NCI-H2029 (cell line): ENCODE results near the gene TBXT.
"Not testable (repeated sequence)": the region's sequence is repeated elsewhere in the genome, so short reads cannot be mapped to it uniquely, and the experiment has no call there.

Experiments used
- DNase-seq: peaks from one replicate; lab custom pipeline; 2025; lab: John Stamatoyannopoulos, UW

TBXT gene

DNA sequence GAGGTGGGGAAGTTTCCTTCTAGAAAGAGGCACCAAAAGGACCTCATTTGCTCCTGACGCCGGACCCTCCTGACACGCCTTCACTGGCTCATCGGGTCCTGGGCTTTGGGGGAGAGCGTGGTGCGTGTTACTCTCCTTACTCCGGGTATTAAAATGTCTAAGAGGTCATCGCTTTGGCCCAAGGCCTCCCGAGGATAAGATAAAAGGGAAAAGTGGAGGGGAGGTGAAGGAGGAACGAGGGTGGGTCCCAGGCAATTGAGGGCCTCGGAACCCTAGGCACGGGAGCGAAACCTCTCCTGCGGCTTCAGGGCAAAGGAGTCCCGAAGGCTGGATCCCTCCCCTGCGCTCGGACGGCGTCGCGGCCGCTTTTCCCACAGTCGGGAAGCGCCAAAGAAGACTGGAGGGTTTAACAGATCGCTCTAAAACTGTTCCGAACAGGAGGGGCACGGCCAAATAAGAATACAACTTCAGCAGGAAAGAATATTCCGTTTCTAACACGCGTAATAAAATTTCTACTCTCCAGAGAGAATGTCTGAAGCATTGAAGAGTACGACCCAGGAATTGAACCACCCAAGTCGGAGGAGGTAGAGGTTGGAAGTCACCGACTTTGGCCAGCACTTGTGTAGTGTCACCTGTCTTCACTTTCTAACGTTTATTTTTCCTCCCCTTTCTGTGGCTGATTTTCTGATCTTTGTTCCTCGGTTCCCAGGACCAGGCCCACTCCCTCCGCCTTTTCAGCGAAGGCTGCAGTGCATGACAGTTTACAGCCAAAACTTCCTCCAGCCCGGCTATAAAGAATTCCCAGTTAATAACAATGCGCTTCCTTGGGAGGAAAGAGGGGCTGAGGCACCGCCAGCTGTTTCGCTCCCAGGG is 2.1 kb upstream of the TBXT start:
- DNase-seq, result no peak

DNA sequence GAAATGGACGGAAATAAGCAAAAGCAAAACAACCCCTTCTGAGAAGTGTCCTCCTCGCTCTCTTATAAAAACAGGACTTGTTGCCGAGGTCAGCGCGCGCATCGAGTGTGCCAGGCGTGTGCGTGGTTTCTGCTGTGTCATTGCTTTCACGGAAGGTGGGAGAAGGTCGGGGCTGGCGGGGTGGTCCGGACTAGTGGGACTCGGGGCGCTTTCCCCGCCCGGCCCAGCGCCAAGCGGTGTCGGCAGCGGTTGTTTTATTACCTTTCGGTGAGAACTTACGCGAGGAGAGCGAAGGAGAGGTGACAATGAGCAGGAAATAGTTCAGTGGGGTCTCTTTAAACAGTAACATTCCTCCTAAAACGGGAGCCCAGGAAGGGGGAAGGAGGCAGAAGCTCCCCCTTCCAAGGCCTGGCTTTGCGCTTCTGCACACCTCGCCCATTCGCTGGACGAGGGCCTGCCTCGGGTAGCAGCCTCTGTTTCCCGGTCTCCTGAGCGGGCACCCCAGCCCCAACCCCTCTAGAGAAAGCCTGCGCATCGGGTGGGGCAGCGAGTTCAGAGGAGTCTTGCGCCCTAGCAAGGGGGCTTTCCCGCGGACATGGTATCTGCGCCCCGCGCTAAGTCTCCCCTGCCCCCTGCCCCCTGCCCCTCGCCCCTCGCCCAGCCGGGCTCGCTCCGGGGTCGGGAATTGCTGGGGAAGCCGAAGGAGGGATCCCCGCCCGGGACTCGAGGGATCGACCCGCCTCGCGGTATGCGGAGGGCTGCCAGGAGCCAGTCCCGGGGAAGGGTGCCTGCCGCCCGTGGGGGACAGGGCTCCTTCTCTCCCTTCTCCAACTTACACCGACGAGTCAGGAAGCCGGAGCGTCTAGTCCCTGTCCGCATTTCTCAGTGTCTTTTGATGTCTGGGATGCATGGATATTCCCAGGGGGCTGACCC is 1.2 kb upstream of the TBXT start:
- no peak for DNase-seq

DNA sequence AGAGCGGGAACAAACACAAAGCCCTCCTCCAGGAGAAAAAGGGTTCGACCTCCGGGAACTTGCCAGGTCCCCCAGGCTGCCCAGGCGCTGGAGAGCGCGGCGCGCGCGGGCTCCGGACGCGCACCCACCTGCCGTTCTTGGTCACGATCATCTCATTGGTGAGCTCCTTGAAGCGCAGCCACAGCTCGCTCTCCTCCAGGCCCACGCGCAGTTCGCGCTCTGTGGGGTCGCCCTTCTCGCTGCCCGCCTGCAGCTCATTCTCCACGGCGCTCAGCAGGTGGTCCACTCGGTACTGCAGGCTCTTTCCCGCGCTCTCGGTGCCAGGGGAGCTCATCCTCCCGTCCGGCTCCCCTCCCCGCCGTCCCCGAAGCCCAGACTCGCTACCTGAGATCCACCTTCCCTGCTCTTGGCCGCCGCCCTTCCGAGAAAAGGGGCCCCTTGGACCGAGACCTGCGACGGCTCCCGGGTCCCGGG is 356 bp downstream of the TBXT start:
- DNase-seq, result no peak

DNA sequence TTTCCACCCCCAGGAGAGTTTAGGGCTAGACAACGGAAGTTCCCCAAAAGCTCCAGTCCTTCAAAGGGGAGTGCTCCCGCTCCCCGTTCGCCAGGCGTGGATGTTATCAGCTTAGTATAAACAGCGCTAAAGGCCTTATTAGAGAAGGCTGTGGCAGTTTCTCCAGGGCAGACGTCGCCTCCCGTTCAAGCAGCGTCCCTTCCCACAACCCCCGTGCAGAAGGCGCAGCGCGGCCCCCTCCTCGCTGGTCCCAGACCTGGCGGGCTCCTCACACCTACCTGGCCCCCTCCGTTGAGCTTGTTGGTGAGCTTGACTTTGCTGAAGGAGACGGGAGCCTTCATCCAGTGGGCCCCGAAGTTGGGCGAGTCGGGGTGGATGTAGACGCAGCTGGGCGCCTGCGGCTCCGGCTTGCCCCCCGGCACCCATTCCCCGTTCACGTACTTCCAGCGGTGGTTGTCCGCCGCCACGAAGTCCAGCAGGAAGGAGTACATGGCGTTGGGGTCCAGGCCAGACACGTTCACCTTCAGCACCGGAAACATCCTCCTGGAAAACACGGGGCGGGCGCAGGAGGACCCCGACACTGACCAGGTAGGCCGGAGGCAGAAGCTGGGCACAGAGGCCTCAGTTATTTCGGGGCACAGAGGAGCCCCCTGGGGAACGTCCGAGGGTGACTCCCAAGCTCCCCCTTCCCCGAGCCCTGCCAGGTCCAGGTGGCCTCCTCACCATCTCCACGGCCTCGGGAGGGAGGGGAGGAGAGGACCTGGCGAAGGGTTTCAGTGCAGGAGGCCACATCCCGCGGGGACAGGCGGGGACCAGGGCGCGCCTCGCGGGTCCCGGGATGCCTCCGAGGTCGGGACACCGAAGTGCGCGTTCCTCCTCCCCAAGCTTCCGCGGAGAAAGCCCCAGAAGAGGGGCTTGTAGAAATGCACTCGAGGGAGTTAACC is 1.1 kb downstream of the TBXT start:
- no peak for DNase-seq

DNA sequence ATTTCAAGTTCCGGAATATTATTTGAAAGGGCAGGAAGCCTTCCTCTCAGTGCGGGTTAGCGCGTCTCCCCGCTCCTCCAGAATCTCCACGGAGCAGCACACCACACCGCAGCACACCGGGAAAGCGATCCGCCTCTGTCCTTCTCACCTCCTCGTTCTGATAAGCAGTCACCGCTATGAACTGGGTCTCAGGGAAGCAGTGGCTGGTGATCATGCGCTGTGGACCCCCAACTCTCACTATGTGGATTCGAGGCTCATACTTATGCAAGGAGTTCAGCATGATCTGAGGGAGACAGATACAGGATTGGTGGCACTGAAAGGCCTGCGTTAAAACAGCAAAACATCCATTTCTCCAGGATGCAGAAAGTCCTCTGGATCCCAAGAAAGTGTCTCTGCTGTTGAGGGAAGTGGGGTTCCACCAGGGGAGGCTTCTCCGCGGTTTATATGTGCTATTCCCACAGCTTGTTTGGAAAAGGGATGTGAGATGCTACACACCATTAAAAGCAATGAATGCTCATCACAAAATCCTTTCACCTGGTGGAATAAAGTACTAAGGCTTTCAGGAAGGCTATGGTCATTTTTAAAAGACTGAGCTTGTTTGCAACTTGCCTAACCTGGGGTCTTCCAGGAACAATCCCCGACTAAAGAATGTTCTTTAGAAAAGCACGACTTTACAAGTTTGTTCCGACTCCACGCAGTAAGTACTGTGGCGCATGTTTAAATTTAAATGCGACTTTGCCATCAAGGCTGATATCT is 1.9 kb downstream of the TBXT start:
- DNase-seq, result no peak

DNA sequence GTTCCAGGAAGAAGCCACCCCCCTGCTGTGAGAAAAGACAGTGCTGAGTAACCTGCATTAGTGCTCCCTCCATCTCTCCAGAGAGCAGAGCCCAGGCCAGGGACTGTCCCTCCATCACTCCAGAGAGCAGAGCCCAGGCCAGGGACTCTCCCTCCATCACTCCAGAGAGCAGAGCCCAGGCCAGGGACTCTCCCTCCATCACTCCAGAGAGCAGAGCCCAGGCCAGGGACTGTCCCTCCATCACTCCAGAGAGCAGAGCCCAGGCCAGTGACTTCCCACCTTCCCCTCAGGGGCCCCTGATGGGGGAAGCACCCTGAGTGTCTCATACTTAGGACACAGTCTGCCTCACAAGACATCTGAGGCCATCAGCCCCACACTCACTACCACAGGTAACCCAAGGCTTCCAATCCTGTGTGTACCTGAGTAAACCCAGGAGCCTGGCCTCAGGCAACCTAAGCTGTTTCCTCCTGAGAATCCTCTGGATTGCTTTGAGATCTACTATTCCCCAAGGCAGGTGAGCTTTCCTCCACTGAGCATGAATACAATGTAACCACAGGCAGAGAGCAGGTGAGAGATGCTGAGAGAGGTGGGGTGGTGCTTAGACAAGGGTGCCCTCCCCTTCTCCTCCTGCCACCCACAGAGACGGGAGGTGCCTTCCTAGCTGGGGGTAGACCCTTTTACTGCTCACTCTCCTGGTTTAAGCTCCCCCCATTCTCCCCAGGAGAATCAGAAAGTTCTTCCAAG is 4.9 kb downstream of the TBXT start:
- no peak for DNase-seq

DNA sequence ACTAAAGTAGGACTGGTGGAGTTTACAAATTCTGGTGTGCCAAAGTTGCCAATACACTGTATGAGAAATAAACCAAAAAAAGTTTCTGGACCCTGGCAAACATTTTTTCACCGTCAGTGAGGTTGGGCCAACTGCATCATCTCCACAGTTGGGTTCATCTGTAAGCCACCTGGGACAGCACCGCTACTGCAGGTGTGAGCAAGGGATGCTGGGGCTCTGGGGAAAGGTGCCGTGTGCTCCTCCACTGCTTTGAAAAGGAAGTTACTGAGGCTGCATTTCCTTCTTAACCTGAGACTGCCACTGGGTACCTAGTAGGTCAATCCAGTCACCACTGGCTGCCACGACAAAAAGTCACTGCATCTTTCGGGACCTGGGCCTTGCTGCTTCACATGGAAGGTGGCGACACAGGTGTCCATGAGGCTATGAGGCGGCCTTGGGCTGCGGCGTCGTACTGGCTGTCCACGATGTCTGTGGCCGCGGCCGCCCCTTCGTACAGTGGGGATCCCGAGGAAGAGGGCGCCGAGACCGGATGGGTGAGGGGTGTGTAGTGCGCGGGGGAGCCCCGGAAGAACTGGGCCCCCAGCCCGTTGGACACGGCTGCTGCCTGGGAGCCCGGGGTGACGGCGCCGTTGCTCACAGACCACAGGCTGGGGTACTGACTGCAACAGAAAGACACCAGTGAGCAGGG is 9.6 kb downstream of the TBXT start:
- no peak for DNase-seq

DNA sequence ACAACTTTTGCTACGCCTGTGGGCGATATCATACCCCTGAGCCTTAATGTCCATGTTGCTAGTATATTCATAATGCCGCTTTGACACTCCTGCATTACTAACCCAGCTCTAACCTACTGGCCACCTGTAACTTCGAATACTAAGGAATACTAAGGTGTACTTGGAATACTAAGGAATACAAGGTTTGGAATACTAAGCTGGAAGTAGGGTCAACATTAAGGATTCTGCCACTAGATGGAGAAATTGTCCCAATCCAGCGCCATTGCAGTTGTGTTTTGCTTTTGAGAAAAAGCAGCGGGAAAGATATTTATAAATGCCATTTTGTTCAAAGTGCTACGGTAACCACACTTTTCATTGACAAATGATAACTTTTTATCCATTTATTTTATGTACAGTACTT is 10.7 kb downstream of the TBXT start:
- DNase-seq, result no peak

DNA sequence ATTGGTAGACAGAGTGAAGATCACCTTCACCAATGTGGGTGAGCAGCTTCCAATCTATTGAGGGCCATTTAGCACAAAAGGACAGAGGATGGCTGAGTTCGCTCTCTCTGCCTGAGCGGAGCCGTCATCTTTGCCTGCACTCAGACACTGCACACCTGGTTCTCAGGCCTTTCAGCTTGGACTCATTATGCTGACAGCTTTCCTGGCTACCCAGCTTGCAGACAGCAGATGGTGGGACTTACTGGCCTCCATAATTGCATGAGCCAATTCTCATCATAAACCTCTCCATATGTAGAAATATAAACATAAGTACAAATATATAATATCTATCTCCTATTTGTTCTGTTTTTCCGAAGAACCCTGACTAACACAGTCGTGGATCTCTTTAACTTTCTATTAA is 13.7 kb downstream of the TBXT start:
- DNase-seq, result no peak

DNA sequence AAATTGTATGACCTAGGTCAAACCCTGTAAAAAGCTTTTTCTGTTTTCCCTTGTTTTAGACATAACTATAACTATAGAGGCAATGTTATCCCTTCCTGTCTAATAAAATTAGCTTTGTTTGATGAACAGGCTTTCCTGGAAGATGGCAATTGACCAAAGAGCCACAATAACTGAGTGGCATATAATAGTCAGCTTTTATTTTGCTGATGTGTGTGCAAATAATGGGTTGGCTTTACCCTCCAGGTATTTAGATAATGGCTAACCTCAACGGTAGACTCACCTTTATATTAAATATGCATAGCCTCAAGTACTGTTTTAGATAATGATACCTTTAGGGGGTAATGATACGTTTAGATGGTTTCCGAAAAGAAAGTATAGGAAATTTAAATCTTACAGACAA is 15.0 kb downstream of the TBXT start:
- no peak for DNase-seq

DNA sequence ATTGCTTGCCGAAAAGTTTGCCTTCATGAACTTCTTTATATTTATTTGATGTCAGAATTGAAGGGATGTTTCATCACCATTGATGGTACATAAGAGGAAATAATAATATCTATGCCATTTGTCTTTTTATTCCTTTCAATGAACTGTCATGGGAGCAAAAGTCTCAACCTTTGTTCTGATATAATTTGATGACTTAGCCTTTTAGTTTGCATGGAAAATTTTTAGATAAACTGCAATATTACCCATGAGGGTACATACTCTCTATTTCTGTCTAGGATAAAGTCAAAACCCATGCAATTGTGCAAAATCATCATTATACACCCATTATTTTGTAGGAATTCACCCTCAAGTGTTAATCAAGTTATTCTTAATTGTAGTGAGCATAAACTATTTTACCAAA is 15.9 kb downstream of the TBXT start:
- no peak for DNase-seq

DNA sequence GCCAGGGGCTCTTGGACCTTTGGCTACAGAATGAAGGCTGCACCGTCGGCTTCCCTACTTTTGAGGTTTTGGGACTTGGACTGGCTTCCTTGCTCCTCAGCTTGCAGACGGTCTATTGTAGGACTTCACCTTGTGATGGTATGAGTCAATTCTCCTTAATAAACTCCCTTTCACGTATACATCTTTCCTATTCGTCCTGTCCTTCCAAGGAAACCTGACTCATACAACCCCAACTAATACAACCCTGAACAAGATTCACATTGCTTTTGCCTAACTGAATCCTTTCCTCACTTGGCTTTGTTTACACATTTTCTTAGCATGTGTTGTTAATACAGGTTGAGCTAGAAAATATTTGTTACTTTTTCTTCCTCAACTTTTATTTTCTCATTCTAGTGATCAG is 21.9 kb downstream of the TBXT start:
- no peak for DNase-seq

DNA sequence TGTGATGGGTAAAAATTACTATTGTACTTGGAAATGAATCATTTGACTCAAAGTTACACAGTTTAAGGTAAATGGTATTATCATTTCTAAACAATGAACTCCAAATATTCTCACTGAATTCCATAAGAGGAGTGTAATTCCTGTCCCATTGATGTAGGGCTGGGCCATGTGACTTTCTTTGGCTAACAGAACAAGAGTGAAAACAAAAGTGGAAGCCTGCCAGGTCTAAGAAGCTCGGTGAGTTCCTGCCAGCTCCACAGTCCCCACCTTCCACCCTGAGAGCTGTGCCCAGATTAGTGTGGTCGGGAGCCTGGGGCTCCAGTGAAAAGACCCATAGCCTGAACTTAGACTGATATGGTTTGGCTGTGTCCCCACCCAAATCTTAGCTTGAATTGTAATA is 24.6 kb downstream of the TBXT start:
- DNase-seq, result no peak

DNA sequence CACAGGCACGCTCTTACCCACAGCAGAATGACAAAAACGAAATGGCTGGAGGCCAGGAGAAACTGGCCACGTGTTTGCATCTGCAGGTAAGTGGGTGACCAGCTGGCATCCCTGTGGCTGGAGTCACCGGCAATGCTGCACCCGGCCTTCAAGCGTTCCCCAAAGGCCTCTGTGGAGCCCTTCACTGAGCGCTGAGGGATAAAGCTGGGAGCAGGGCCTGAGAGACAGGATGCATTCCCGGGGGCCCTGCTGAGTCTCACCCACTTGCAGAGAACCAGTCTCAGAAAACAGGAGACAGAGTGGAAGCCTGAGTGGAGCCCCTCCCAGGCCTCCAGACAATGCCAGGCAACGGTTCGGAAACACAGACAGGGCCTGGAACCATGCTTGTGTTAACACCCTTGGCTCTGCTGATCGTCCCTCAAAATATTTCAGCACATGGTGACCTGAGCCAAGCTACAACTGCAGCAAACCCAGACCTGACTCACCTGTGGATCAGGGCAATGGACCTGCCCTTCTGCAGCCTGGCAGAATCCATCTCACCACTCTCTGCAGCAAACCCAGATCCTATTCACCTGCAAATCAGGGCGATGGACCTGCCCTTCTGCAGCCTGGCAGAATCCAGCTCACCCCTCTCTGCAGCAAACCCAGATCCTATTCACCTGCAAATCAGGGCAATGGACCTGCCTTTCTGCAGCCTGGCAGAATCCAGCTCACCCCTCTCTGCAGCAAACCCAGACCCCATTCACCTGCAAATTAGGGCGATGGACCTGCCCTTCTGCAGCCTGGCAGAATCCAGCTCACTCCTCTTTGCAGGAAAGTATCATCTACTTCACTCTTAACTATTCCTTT is 39.8 kb downstream of the TBXT start:
- no peak for DNase-seq

DNA sequence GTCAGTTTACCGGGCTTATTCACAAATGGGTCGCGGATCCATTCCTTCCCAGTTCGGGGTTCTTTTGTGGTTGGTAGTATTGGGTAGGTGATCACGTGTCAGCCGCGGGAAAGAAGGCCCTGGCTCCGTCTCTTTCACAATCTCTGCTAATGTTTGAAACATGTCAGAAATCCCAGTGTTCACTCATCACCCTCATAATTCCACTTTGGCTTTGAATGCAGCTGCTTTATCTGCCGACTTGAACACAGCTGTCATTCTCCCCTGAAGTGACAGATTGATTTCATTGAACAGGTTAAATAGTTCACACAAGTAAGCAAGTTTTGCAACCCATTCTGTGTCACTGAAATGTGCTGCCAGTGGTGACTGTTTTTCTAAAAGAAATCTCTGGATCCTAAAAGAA is 44.5 kb downstream of the TBXT start:
- not testable (repeated sequence) for DNase-seq

DNA sequence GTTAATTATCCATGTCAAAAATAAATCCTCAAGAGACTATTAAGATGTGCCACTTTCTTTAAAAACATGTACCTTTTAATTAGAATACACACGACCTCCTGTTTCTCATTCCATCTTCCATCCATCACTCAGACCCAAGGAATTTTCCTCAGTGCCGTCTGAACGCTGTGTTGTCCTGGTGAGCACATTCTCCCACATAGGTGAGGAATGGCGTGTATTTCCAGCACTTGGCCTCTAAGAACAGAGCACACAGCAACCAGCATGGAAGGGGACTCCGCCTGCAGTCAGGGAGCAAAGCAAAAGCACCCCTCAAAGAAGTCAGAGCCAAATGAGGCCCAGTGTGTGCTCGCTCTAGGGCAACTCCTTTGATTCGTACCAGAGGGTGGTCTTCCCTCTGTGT is 45.9 kb downstream of the TBXT start:
- DNase-seq, result no peak

DNA sequence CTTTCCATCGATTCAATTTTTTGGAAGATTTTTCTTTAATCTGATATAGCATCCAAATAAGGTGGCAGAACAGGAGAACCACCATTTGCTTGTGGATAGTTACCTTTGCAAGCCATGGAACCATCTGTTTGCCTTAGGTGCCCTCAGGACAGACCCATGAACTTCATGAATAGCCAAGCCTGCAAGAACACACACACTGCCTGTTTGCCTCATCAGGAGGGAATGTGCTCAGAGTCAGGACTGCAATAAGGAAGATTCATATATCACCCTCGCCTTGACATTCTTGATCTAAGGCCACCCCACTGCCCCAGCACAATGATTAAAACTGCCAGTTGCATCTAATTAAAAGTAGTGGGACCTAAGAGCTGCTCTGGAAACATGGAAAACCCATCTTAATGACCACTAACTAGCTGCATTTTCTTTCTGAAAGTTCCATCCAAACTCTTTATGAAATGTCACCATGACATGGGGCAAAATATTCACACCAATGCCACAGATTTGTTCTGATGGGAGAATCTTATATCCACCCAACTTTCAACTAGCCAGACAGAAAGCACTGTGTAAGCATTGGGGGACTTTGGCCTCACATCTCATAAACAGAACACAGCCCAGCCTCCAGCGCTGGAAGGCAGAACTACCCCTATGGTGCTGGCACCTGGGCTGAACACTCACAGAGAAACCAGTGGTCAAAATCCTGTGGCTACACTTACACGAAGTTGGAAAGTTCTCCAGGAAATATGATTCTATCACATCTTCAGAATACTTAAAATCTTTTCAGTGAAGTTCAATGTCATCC is 48.3 kb downstream of the TBXT start:
- no peak for DNase-seq

DNA sequence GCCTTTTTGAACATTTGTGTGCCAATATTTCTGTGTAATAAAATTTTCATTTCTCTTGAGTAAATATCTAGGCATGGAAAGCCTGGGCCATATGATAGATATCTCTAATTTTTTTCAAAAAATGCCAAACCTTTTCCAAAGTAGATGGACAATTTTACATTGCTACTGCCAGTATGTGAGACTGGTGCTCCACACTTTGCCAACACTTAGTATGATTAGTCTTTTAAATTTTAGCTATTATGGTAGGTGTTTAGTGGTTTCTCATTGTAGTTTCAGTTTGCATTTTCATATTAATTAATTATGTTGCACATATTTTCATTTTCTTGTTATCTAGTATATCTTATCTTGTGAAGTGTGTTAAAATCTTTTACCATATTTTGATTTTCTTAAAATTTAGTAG is 52.0 kb downstream of the TBXT start:
- no peak for DNase-seq
